Measurements from ENCODE around the gene VIL1.

The VIL1 gene

GRCh38 chr2:218479595-218479994, 60.7 kb downstream of the VIL1 start:
- H3K27ac ChIP-seq: no peak overlapping the region
- no peak for DNase-seq (ENCODE audit: low read depth, low spot score)

GRCh38 chr2:218482651-218483050, 63.7 kb downstream of the VIL1 start:
- DNase-seq (ENCODE audit: low read depth, low spot score): no peak
- H3K27ac ChIP-seq: no peak overlapping the region

- DNase-seq (ENCODE audit: low read depth, low spot score): no peak
- H3K27ac ChIP-seq: no peak overlapping the region
These were observed 67.2 kb downstream of the VIL1 start for GRCh38 chr2:218485986-218486667.

- H3K27ac ChIP-seq: no peak overlapping the region
These were observed 81.7 kb downstream of the VIL1 start for GRCh38 chr2:218500501-218501060.

GRCh38 chr2:218501665-218502064, 82.7 kb downstream of the VIL1 start:
- no peak overlapping the region for H3K27ac ChIP-seq

More at GRCh38 chr2:218500501-218501060, 81.7 kb downstream of the VIL1 start:
- no peak for DNase-seq (ENCODE audit: low read depth, low spot score)

More at GRCh38 chr2:218501665-218502064, 82.7 kb downstream of the VIL1 start:
- no peak for DNase-seq (ENCODE audit: low read depth, low spot score)
